IMR-90 (cell line): ENCODE measurements around the gene IGF2. TPM values are rescaled to one million over a fixed set of nuclear protein-coding genes. Genes with fewer than 3 reads are reported as not detected.

Experiments
- ATAC-seq: fragments of 200-7000 bp; cut with Tn5 transposase; 2 replicates; pipeline ENCODE4 v1.9.1; 2020; ENCODE audit warnings: low read depth, mild to moderate bottlenecking, moderate library complexity
- BruUV-seq: library from RNA; stranded (reverse); fragments of 400-500 nt; replicated peaks from 2 replicates; lab custom pipeline; 2021; lab: Mats Ljungman, UMichigan
- CTCF ChIA-PET: fragments of 300-600 bp; formaldehyde crosslinking; extraction: SDS; loops from one replicate; lab custom pipeline; 2021; ENCODE audit warnings: antibody characterized with exemption; lab: Yijun Ruan, JAX
- POLR2A ChIA-PET: fragments of 300-600 bp; sonication (Branson Sonifier 250); formaldehyde crosslinking; loops from one replicate; lab custom pipeline; 2022; ENCODE audit warnings: antibody characterized with exemption; ENCODE audit not compliant: unreplicated experiment; lab: Charles Lee
- DNase-seq: peaks from one replicate; pipeline ENCODE4 v3.0.0; 2013
- H2AFZ ChIP-seq: replicated peaks from 2 replicates; pipeline ENCODE3; 2013; ENCODE audit warnings: low read length, mild to moderate bottlenecking; ENCODE audit not compliant: poor library complexity
- H2AK5ac ChIP-seq: 2 replicates; pipeline ENCODE4 v1.6.1; 2013; ENCODE audit warnings: low read depth, low read length, inconsistent platforms
- H2AK9ac ChIP-seq: replicated peaks from 2 replicates; pipeline ENCODE3; 2013; ENCODE audit warnings: mild to moderate bottlenecking, low read depth, low read length, moderate library complexity; ENCODE audit not compliant: poor library complexity
- H2BK120ac ChIP-seq: 2 replicates; pipeline ENCODE4 v1.6.1; 2013; ENCODE audit warnings: low read depth, low read length, inconsistent platforms
- H2BK15ac ChIP-seq: 3 replicates; pipeline ENCODE4 v1.6.1; 2013; ENCODE audit warnings: low read depth, low read length, inconsistent platforms
- H2BK20ac ChIP-seq: 2 replicates; pipeline ENCODE4 v1.6.1; 2013; ENCODE audit warnings: low read depth, mild to moderate bottlenecking, inconsistent platforms, low read length, moderate library complexity
- H2BK5ac ChIP-seq: 2 replicates; pipeline ENCODE4 v1.6.1; 2013; ENCODE audit warnings: mild to moderate bottlenecking, low read depth, low read length, inconsistent platforms; ENCODE audit not compliant: poor library complexity, severe bottlenecking
- H3K14ac ChIP-seq: replicated peaks from 2 replicates; pipeline ENCODE4 v1.6.1; 2013; ENCODE audit warnings: low read depth, low read length, inconsistent platforms
- H3K18ac ChIP-seq: 2 replicates; pipeline ENCODE4 v1.6.1; 2013; ENCODE audit warnings: low read depth, low read length, control low read depth
- H3K23ac ChIP-seq: 2 replicates; pipeline ENCODE4 v1.6.1; 2013; ENCODE audit warnings: low read depth, low read length, inconsistent platforms
- H3K27ac ChIP-seq: 2 replicates; pipeline ENCODE4 v1.5.1; 2013; ENCODE audit warnings: mild to moderate bottlenecking, control low read depth, low read length; ENCODE audit not compliant: insufficient read depth
- H3K27me3 ChIP-seq: 2 replicates; pipeline ENCODE4 v1.6.1; 2013; ENCODE audit warnings: low read length; ENCODE audit not compliant: control insufficient read depth, insufficient read depth
- H3K36me3 ChIP-seq: 2 replicates; pipeline ENCODE4 v1.6.1; 2013; ENCODE audit warnings: low read length, mixed read lengths; ENCODE audit not compliant: control insufficient read depth, insufficient read depth
- H3K4ac ChIP-seq: 2 replicates; pipeline ENCODE4 v1.6.1; 2013; ENCODE audit warnings: low read depth, low read length, inconsistent platforms
- H3K4me1 ChIP-seq: 2 replicates; pipeline ENCODE4 v1.6.1; 2013; ENCODE audit warnings: low read length, mixed read lengths; ENCODE audit not compliant: control insufficient read depth, insufficient read depth
- H3K4me2 ChIP-seq: 2 replicates; pipeline ENCODE4 v1.6.1; 2013; ENCODE audit warnings: low read depth, mild to moderate bottlenecking, control low read depth, low read length, moderate library complexity
- H3K4me3 ChIP-seq: 2 replicates; pipeline ENCODE4 v1.5.1; 2013; ENCODE audit warnings: low read depth, mild to moderate bottlenecking, control low read depth, low read length, moderate library complexity; ENCODE audit not compliant: insufficient read depth
- H3K56ac ChIP-seq: 2 replicates; pipeline ENCODE4 v1.6.1; 2013; ENCODE audit warnings: low read length, inconsistent platforms; ENCODE audit not compliant: insufficient read depth; ENCODE audit errors: extremely low read depth
- H3K79me1 ChIP-seq, 2 experiments: 2 replicates each; pipeline ENCODE4 v1.6.1; 2013; ENCODE audit warnings: low read length in 2 of 2, inconsistent platforms in 1 of 2, low read depth in 1 of 2
- H3K9ac ChIP-seq: 2 replicates; pipeline ENCODE4 v1.6.1; 2013; ENCODE audit warnings: low read depth, low read length, control low read depth
- H3K9me1 ChIP-seq: 2 replicates; pipeline ENCODE4 v1.6.1; 2013; ENCODE audit warnings: low read length, inconsistent platforms; ENCODE audit not compliant: insufficient read depth
- H3K9me3 ChIP-seq: 2 replicates; pipeline ENCODE4 v1.6.1; 2013; ENCODE audit warnings: low read length; ENCODE audit not compliant: control insufficient read depth, insufficient read depth
- H4K20me1 ChIP-seq: 2 replicates; pipeline ENCODE4 v1.6.1; 2013; ENCODE audit warnings: low read length, inconsistent platforms; ENCODE audit not compliant: insufficient read depth
- H4K5ac ChIP-seq: 2 replicates; pipeline ENCODE4 v1.6.1; 2013; ENCODE audit warnings: mild to moderate bottlenecking, low read depth, low read length, control low read depth
- H4K8ac ChIP-seq, 2 experiments: 2 replicates each; pipeline ENCODE4 v1.6.1; 2013; ENCODE audit warnings: low read depth in 2 of 2, low read length in 2 of 2, control low read depth in 1 of 2, inconsistent platforms in 1 of 2
- H4K91ac ChIP-seq: 2 replicates; pipeline ENCODE4 v1.6.1; 2013; ENCODE audit warnings: low read depth, low read length, inconsistent platforms; ENCODE audit not compliant: insufficient read depth
- BHLHE40 ChIP-seq: fragments of 150-350 bp; IDR thresholded peaks from 2 replicates; pipeline ENCODE4 v1.6.1; 2016; ENCODE audit warnings: mild to moderate bottlenecking, low read depth, low read length
- CEBPB ChIP-seq: IDR thresholded peaks from 2 replicates; pipeline ENCODE4 v1.6.1; 2012; ENCODE audit warnings: low read depth, low read length, improper control_type of control experiment
- CTCF ChIP-seq: conservative IDR thresholded peaks from 2 replicates; pipeline ENCODE4 v1.5.1; 2012; ENCODE audit warnings: mild to moderate bottlenecking, low read depth, low read length, improper control_type of control experiment
- ELK1 ChIP-seq: fragments of 150-350 bp; IDR thresholded peaks from 2 replicates; pipeline ENCODE4 v1.6.1; 2016; ENCODE audit warnings: low read depth, mild to moderate bottlenecking, low read length, moderate library complexity, borderline replicate concordance
- FOS ChIP-seq: fragments of 150-350 bp; IDR thresholded peaks from 2 replicates; pipeline ENCODE4 v1.6.1; 2016; ENCODE audit warnings: low read depth, low read length
- MAZ ChIP-seq: IDR thresholded peaks from 2 replicates; pipeline ENCODE4 v1.6.1; 2012; ENCODE audit warnings: low read depth, mild to moderate bottlenecking, low read length, improper control_type of control experiment, moderate library complexity, borderline replicate concordance
- MXI1 ChIP-seq: IDR thresholded peaks from 2 replicates; pipeline ENCODE4 v1.6.1; 2012; ENCODE audit warnings: low read depth, mild to moderate bottlenecking, low read length, moderate library complexity, borderline replicate concordance
- NFE2L2 ChIP-seq: fragments of 150-350 bp; IDR thresholded peaks from 2 replicates; pipeline ENCODE4 v1.6.1; 2016; ENCODE audit warnings: low read depth, mild to moderate bottlenecking, low read length
- POLR2A ChIP-seq: IDR thresholded peaks from 2 replicates; pipeline ENCODE4 v1.6.1; 2012; ENCODE audit warnings: mild to moderate bottlenecking, low read depth, low read length
- RAD21 ChIP-seq: IDR thresholded peaks from 2 replicates; pipeline ENCODE4 v1.6.1; 2012; ENCODE audit warnings: low read length, improper control_type of control experiment
- RCOR1 ChIP-seq: IDR thresholded peaks from 2 replicates; pipeline ENCODE4 v1.6.1; 2012; ENCODE audit warnings: mild to moderate bottlenecking, low read length, improper control_type of control experiment; ENCODE audit not compliant: insufficient replicate concordance
- SMC3 ChIP-seq: fragments of 150-350 bp; IDR thresholded peaks from 2 replicates; pipeline ENCODE4 v1.6.1; 2016; ENCODE audit warnings: low read depth, mild to moderate bottlenecking, antibody characterized with exemption, low read length, moderate library complexity
- USF2 ChIP-seq: fragments of 150-350 bp; IDR thresholded peaks from 2 replicates; pipeline ENCODE4 v1.6.1; 2017; ENCODE audit warnings: mild to moderate bottlenecking, antibody characterized with exemption, low read length, low read depth
- WGBS, 2 experiments: methylation state at CpG; one replicate each; pipeline versions ENCODE4 v1.1.5 to v1.1.7; 2013; ENCODE audit warnings: missing lambda C conversion rate in 2 of 2; ENCODE audit not compliant: insufficient read length in 1 of 2; ENCODE audit errors: extremely low coverage in 2 of 2; 5-methylcytosine and 5-hydroxymethylcytosine counted together
- dilution Hi-C: fragments of 300-500 bp; cut with HindIII; formaldehyde crosslinking; loops from one replicate; pipeline ENCODE4 v1.14.3; 2018; ENCODE audit warnings: low sequenced_read_pairs; ENCODE audit not compliant: unreplicated experiment
- in situ Hi-C: fragments of 300-500 bp; cut with MboI; formaldehyde crosslinking; loops from 3 replicates; pipeline ENCODE4 v1.14.3; 2019; ENCODE audit warnings: low sequenced_read_pairs, inconsistent platforms, mixed read lengths
- intact Hi-C: fragments of 100-400 bp; cut with micrococcal nuclease; formaldehyde crosslinking; loops from 2 replicates; pipeline ENCODE4 v1.10.0; 2022
- polyA plus RNA-seq, 3 experiments: library from polyadenylated mRNA; depleted of rRNA; stranded (reverse); fragments of >200 nt; gene quantifications; 2 replicates each; pipeline ENCODE4 v1.2.3, GENCODE V29; 2012; ENCODE audit warnings: low replicate concordance in 1 of 3
- total RNA-seq: library from RNA; depleted of rRNA; stranded (reverse); fragments of >200 nt; gene quantifications from 2 replicates; pipeline ENCODE4 v1.2.3, GENCODE V29; 2012

The IGF2 gene
- total and polyA plus RNA-seq, 2 of the 4 experiments (the other 2 are of a cell fraction): 2.3 to 21.8 TPM

- DNase-seq: no peak
- no peaks in the 10 kb centered on the region for H3K36me3 ChIP-seq
- no peaks in the 10 kb centered on the region for H3K9me1 ChIP-seq
- H3K27me3 ChIP-seq: peaks cover 14% of the 10 kb centered on the region; the same call in 1 of the 2 replicates
- ChIA-PET CTCF (no interaction called here), POLR2A (no interaction called here)
- no peak overlapping the region for H3K27ac ChIP-seq
- no peak overlapping the region for H3K23ac ChIP-seq
- H3K9ac ChIP-seq: no peak overlapping the region
- no peak overlapping the region for H2BK5ac ChIP-seq
- H4K20me1 ChIP-seq: no peaks in the 10 kb centered on the region; the same call in 1 of the 2 replicates
- in situ Hi-C loops (no loop called here), dilution Hi-C loops (no loop called here), intact Hi-C loops (loop anchor here (1.0 kb wide), 1 partner anchor 254 kb away; no protein-coding TSS in a partner anchor)
- TF ChIP-seq RAD21 (peak; percentile 48), SMC3 (peak; percentile 31; the same call in 1 of the 2 replicates), MAZ (no peak), USF2 (no peak), NFE2L2 (no peak), MXI1 (no peak), FOS (no peak), POLR2A (no peak), CTCF (peak; percentile 47), ELK1 (no peak), CEBPB (no peak), RCOR1 (no peak), BHLHE40 (no peak)
- no peak overlapping the region for H2AK5ac ChIP-seq
- H3K79me1 ChIP-seq: no peaks in the 10 kb centered on the region
- H3K14ac ChIP-seq: no peak overlapping the region
- H3K9me3 ChIP-seq: no peaks in the 10 kb centered on the region
- BruUV-seq: no TSS peak
- H3K18ac ChIP-seq: no peak overlapping the region
- H3K56ac ChIP-seq: no peak overlapping the region
- H2BK15ac ChIP-seq: no peak overlapping the region
- no peak overlapping the region for H2BK120ac ChIP-seq
- peak overlapping the region; percentile 72 for H2AK9ac ChIP-seq
- no peaks in the 10 kb centered on the region for H3K4me1 ChIP-seq
- peak overlapping the region; percentile 49 for H2AFZ ChIP-seq
- no peak overlapping the region for H4K91ac ChIP-seq
- no peak overlapping the region for H3K4me3 ChIP-seq
- no peak overlapping the region for H3K4me2 ChIP-seq
- peak; percentile 55 for ATAC-seq
- 10% methylated on average over 35 of the region's 70 CpGs; no CpG with 5 or more reads in 1 of the 2 experiments for WGBS, 2 experiments
- H4K5ac ChIP-seq: no peak overlapping the region
- no peak overlapping the region for H2BK20ac ChIP-seq
- H4K8ac ChIP-seq: no peak overlapping the region
- H3K4ac ChIP-seq: no peak overlapping the region
These were observed 27.1 kb upstream of the IGF2 start for GRCh38 chr11:2166091-2166851.
